HG03135 (cell line): ENCODE results near the gene OR8B3.
"Not testable (repeated sequence)": the region's sequence is repeated elsewhere in the genome, so short reads cannot be mapped to it uniquely, and the experiment has no call there.

Experiments used
- ATAC-seq: cut with Tn5 transposase; IDR thresholded peaks from one replicate; pipeline ENCODE4 v1.9.1; 2021; ENCODE audit warnings: mild to moderate bottlenecking, moderate library complexity; ENCODE audit not compliant: unreplicated experiment

The OR8B3 gene

GRCh38 chr11:124398924-124399323 is at the start of gene OR8B3:
Gene OR8B3 (minus strand): TSS chr11:124399024. CDS start chr11:124397351, 1,673 bp downstream.
- ATAC-seq, result no peak

GRCh38 chr11:124446916-124447315 is 48.1 kb upstream of the OR8B3 start:
- ATAC-seq, result no peak

GRCh38 chr11:124445646-124446150 is 46.9 kb upstream of the OR8B3 start, which contains the start of gene OR8B8:
Gene OR8B8 (minus strand): TSS chr11:124445696. CDS start chr11:124441085, 4,611 bp downstream.
- no peak for ATAC-seq

GRCh38 chr11:124442847-124443246 is 44.0 kb upstream of the OR8B3 start:
- no peak for ATAC-seq

- ATAC-seq, result no peak
Observed at GRCh38 chr11:124442442-124442841, 43.6 kb upstream of the OR8B3 start.

GRCh38 chr11:124441519-124441918 is 42.7 kb upstream of the OR8B3 start:
- ATAC-seq, result no peak

- no peak for ATAC-seq
Observed at GRCh38 chr11:124441081-124441480, 42.3 kb upstream of the OR8B3 start.

- no peak for ATAC-seq
Observed at GRCh38 chr11:124440608-124441007, 41.8 kb upstream of the OR8B3 start.

- no peak for ATAC-seq
Observed at GRCh38 chr11:124434699-124435098, 35.9 kb upstream of the OR8B3 start.

- no peak for ATAC-seq
Observed at GRCh38 chr11:124429599-124429998, 30.8 kb upstream of the OR8B3 start.

- ATAC-seq, result no peak
Observed at GRCh38 chr11:124424384-124424921, 25.6 kb upstream of the OR8B3 start, which contains the start of gene OR8B4. Gene OR8B4 (minus strand): TSS chr11:124424871. CDS start chr11:124424871, 0 bp downstream.

- ATAC-seq, result no peak
Observed at GRCh38 chr11:124421043-124421442, 22.2 kb upstream of the OR8B3 start.

GRCh38 chr11:124415356-124415923 is 16.6 kb upstream of the OR8B3 start:
- ATAC-seq, result no peak

- no peak for ATAC-seq
Observed at GRCh38 chr11:124409906-124410305, 11.1 kb upstream of the OR8B3 start.

GRCh38 chr11:124405581-124405980 is 6.8 kb upstream of the OR8B3 start:
- no peak for ATAC-seq

- not testable (repeated sequence) for ATAC-seq
Observed at GRCh38 chr11:124403186-124403585, 4.4 kb upstream of the OR8B3 start.

- ATAC-seq, result peak; percentile 77
Observed at GRCh38 chr11:124402326-124402922, 3.6 kb upstream of the OR8B3 start.

- not testable (repeated sequence) for ATAC-seq
Observed at GRCh38 chr11:124396847-124397246, 2.0 kb downstream of the OR8B3 start.

- ATAC-seq, result no peak
Observed at GRCh38 chr11:124394408-124394807, 4.4 kb downstream of the OR8B3 start.

- no peak for ATAC-seq
Observed at GRCh38 chr11:124384399-124384798, 14.4 kb downstream of the OR8B3 start, which contains the start of gene OR8B2. Gene OR8B2 (minus strand): TSS chr11:124384499. CDS start chr11:124383343, 1,156 bp downstream.

GRCh38 chr11:124382857-124383256 is 16.0 kb downstream of the OR8B3 start:
- ATAC-seq, result not testable (repeated sequence)

- no peak for ATAC-seq
Observed at GRCh38 chr11:124380585-124380984, 18.2 kb downstream of the OR8B3 start.
